Tongue (tissue), 2 donors: Measurements from ENCODE around the gene MTSS2. TPM values are rescaled to one million over a fixed set of nuclear protein-coding genes. Genes with fewer than 3 reads are reported as not detected.
"Not testable (repeated sequence)": the region's sequence is repeated elsewhere in the genome, so short reads cannot be mapped to it uniquely, and the experiment has no call there.

ENCODE experiments used
- DNase-seq: peaks from one replicate; pipeline ENCODE4 v3.0.0-alpha.2; 2015
- total RNA-seq: library from RNA; depleted of rRNA; stranded (reverse); fragments of >200 nt; gene quantifications from one replicate; pipeline ENCODE4 v1.2.3, GENCODE V29; 2014

MTSS2 gene
- total RNA-seq, 1 donor from 2014 or later = 52.3 TPM

GRCh38 chr16:70674221-70675014 lies 11.4 kb downstream of the MTSS2 start:
- DNase-seq = no peak

GRCh38 chr16:70670938-70671337 lies 14.9 kb downstream of the MTSS2 start:
- not testable (repeated sequence) for DNase-seq

GRCh38 chr16:70670175-70670574 lies 15.7 kb downstream of the MTSS2 start:
- no peak for DNase-seq

- DNase-seq = no peak
Observed at GRCh38 chr16:70665806-70666735, 19.8 kb downstream of the MTSS2 start.

GRCh38 chr16:70665113-70665694 lies 20.6 kb downstream of the MTSS2 start:
- DNase-seq = no peak

- DNase-seq = no peak
Observed at GRCh38 chr16:70664325-70665112, 21.3 kb downstream of the MTSS2 start.

GRCh38 chr16:70663524-70664324 lies 22.1 kb downstream of the MTSS2 start:
- DNase-seq = no peak

- no peak for DNase-seq
Observed at GRCh38 chr16:70662991-70663523, 22.8 kb downstream of the MTSS2 start.

- peak; percentile 43 for DNase-seq
Observed at GRCh38 chr16:70661918-70662641, 23.8 kb downstream of the MTSS2 start.

- no peak for DNase-seq
Observed at GRCh38 chr16:70661534-70661917, 24.3 kb downstream of the MTSS2 start.

GRCh38 chr16:70660672-70661350 lies 25.0 kb downstream of the MTSS2 start:
- DNase-seq = no peak

- DNase-seq = no peak
Observed at GRCh38 chr16:70659953-70660671, 25.7 kb downstream of the MTSS2 start.

GRCh38 chr16:70659546-70659945 lies 26.3 kb downstream of the MTSS2 start:
- DNase-seq = no peak

- DNase-seq = no peak
Observed at GRCh38 chr16:70658921-70659320, 26.9 kb downstream of the MTSS2 start.

- peak; percentile 79 for DNase-seq
Observed at GRCh38 chr16:70657956-70658355, 27.9 kb downstream of the MTSS2 start.

GRCh38 chr16:70656712-70657263 lies 29.1 kb downstream of the MTSS2 start:
- no peak for DNase-seq

GRCh38 chr16:70656065-70656711 lies 29.7 kb downstream of the MTSS2 start:
- no peak for DNase-seq
